HG02884 (cell line): Measurements from ENCODE around the gene PLSCR5.

Experiments used
- ATAC-seq: cut with Tn5 transposase; IDR thresholded peaks from one replicate; pipeline ENCODE4 v1.9.1; 2021; ENCODE audit warnings: mild to moderate bottlenecking, moderate library complexity; ENCODE audit not compliant: unreplicated experiment

PLSCR5 gene

DNA sequence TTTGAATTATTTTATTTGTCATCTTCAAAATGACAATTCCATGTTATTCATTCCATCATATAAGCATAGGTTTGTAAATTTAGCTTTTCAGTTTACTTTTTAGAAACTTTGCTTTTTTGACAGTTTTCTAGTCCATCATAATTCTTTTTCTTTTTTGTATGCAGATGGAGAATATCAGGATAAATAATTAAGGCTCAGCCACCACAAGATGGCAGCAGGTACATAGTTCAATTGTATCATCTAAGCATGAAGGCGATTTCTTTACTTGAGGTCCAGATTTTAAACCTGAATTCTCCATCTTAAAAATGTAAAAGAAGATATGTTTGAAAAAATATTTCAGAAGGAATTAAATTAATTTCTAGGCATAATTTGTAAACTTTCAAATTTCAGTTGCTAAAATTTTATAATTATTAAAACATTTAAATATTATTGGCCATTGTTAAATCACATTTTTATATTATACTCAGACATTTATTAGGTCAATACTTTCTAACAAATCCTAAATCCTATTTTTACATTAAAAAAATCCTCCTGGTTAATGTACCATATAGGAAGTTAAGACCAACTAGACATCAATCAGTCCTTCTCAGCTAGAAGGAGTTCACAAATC, 15.1 kb downstream of the PLSCR5 start:
- peak; percentile 65 for ATAC-seq

- ATAC-seq = no peak
Observed at GRCh38 chr3:146585156-146585555, 20.0 kb downstream of the PLSCR5 start.

DNA sequence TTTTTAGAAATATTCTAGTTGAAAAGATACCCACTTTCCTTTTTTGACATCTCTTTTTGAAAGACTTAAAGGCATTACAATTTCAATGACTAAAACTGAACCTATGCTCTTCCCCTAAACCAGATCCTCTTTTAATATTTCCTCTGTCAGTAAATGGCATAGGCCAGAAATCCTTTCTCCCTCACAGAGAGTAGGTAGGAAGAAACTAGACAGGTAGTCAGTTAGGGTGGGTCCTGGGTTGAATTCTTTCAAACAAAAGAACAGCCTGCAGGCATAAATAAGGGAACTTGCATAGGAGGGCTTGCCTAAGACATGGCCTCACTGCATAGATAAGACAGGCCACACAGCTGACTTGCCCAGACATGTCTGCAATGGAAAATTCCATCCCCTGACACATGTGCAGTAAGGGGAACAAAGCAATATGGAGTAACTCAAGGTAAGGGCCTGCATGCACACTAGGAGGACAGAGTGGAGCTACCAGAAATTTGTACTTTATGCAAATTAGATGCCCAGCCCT, 23.1 kb downstream of the PLSCR5 start:
- ATAC-seq = no peak

GRCh38 chr3:146581080-146581601, 24.0 kb downstream of the PLSCR5 start:
- ATAC-seq = no peak

- ATAC-seq = peak; percentile 71
Observed at GRCh38 chr3:146577662-146578061, 27.5 kb downstream of the PLSCR5 start.

DNA sequence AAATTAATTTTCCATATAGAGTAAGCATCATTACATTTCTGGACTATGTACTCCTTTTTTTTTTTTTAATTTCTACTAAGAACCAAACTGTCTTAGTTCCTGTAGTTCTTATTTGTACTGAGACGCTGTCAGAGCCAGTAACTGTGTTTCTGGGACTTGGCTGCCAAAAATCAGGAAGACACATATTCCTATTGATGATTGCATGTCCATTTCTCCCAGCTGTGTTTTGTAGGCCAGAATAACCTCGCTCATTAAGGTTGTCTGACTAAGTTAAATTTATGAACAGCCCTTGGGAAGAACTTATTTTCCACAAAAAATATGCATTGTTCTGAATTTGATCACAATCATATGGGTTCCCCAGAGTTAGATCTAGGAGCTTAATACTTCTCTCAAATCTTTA, 29.5 kb downstream of the PLSCR5 start:
- ATAC-seq = no peak

- no peak for ATAC-seq
Observed at GRCh38 chr3:146574173-146574572, 31.0 kb downstream of the PLSCR5 start.

- no peak for ATAC-seq
Observed at GRCh38 chr3:146569314-146569713, 35.8 kb downstream of the PLSCR5 start.

GRCh38 chr3:146566138-146566537, 39.0 kb downstream of the PLSCR5 start:
- ATAC-seq = no peak

GRCh38 chr3:146561879-146562278, 43.3 kb downstream of the PLSCR5 start:
- no peak for ATAC-seq

DNA sequence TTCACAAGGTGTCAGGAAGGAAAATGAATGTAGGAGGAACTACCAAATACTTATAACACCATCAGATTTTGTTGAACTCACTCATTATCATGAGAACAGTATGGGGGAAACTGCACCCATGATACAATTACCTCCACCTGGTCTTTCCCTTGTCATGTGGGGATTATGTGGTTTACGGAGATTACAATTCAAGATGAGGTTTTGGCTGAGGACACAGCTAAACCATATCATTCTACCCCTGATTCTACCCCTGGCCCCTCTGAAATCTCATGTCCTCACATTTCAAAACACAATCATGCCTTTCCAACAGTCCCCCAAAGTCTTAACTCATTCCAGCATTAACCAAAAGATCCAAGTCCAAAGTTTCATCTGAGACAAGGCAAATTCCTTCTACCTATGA, 43.7 kb downstream of the PLSCR5 start:
- no peak for ATAC-seq

DNA sequence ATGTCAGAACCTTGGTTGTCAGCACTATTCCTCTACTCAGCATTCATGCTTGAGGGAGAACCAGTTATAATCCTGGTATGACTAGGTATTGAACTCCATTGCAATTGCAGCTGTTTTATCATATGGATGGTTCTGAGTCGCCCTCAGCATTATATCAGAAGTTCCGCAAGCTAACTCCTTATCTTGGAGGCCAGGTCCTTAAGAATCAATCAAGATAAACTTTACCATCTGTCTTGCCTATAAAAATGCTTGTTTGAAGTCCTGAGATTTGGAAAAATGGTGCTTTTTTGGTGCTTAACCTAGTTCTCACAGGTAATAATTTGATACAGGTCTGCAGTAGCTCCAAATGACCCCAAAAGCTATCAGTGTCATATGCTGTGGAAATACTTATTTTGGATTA, 44.5 kb downstream of the PLSCR5 start:
- ATAC-seq = no peak

DNA sequence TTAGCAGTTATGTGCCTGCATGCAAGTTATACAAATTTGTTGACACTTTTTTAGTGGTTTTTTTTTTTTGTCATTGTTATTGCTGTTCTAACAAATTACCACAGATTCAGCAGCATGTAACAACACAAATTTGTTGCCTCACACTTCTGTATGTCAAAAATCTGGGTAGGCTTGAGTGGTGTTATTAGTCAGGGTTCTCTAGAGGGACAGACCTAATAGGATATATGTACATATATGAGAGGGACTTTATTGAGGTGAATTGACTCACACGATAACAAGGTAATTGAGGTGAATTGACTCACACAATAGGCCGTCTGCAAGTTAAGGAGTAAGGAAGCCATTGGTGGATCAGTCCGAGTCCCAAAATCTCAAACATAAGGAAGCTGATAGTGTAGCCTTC, 45.8 kb downstream of the PLSCR5 start:
- no peak for ATAC-seq

- no peak for ATAC-seq
Observed at GRCh38 chr3:146558781-146559180, 46.4 kb downstream of the PLSCR5 start.

DNA sequence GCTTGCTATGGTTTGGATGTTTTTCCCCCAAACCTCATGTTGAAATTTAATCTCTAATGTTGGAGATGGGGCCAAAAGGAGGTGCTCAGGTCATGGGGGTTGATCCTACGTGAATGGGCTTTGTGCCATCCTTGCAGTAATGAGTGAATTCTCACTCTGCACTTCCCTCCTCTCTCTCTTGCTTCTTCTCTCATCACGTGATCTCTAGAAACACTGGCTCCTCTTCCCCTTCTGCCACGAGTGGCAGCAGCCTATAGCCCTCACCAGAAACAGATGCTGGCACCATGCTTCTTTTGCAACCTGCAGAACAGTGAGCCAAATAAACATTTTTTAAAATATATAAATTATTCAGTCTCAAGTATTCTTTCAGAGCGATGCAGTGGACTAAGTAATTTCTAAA, 47.4 kb downstream of the PLSCR5 start:
- no peak for ATAC-seq

GRCh38 chr3:146555311-146555710, 49.8 kb downstream of the PLSCR5 start:
- ATAC-seq = no peak

GRCh38 chr3:146554151-146554760, 50.9 kb downstream of the PLSCR5 start:
- no peak for ATAC-seq

DNA sequence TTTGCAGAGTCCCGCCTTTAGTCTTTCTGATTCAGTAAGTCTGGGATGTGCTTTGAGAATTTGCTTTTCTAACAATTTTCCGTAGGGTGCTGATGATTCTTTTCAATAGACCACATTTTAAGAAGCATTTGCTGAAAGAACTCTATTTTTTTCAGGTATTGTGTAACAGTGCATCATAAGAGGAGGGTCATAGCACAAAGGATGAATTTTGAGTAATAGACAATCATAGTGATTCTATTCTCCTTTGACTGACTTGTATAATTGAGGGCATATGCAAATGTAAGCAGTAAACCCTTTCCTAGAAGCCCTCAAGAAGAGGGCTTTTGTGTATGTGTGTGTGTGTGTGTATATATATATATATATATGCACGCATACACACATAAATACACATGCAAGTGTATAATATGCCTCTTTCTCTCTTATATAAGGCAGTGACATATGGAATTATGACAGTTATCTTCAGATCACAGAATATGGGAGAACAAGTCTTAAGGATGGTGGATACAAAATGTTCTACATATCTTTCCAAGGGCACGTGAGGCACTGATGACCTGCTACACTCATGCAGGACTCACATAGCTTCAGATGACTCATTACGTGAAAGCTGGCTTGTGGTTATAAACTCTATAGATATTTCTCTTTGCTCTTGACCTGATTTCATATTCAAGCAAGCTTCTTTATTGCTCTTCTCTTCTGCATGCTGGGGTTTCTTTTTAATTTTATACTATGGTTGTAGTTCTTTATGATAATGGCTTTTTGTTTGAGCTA, 54.2 kb downstream of the PLSCR5 start:
- ATAC-seq = peak; percentile 96

GRCh38 chr3:146550070-146550615, 55.0 kb downstream of the PLSCR5 start:
- no peak for ATAC-seq

- ATAC-seq = no peak
Observed at GRCh38 chr3:146547235-146547835, 57.8 kb downstream of the PLSCR5 start.

DNA sequence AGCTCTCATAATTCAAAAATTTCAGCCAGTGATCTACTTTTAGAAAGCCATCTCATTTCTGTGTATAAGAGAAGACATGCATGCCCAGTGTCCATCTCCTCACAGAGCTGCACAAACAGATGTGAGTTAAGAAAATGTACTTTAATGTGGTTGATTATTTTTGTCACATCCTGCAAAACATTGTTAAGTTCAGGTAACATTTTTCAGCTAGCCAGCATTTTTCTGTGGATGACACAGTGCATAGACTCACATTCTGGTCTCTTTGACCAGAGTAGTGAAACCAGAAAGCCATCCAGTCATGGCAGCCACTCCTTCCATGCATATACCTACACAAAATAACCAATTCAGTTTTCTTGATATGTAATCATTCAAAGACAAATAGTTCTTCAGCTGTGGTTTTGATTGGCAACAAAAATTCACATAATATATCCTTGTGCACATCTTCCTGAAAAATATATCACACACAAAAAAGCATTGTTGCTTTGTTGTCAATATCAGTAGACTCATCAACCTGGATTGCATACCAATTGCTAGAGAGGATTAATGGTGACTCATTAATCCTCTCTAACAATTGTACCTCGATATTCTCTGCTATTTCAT, 58.7 kb downstream of the PLSCR5 start:
- ATAC-seq = no peak
